Activated CD4-positive, alpha-beta T cell treated with anti-CD3 and anti-CD28 coated beads for 48 hours (primary cell): ENCODE data around the gene DCST1.
"Not testable (repeated sequence)": the region's sequence is repeated elsewhere in the genome, so short reads cannot be mapped to it uniquely, and the experiment has no call there.

Experiments
- DNase-seq: peaks from one replicate; pipeline ENCODE4 v3.0.0-alpha.2; 2020

DCST1 gene, protein sequence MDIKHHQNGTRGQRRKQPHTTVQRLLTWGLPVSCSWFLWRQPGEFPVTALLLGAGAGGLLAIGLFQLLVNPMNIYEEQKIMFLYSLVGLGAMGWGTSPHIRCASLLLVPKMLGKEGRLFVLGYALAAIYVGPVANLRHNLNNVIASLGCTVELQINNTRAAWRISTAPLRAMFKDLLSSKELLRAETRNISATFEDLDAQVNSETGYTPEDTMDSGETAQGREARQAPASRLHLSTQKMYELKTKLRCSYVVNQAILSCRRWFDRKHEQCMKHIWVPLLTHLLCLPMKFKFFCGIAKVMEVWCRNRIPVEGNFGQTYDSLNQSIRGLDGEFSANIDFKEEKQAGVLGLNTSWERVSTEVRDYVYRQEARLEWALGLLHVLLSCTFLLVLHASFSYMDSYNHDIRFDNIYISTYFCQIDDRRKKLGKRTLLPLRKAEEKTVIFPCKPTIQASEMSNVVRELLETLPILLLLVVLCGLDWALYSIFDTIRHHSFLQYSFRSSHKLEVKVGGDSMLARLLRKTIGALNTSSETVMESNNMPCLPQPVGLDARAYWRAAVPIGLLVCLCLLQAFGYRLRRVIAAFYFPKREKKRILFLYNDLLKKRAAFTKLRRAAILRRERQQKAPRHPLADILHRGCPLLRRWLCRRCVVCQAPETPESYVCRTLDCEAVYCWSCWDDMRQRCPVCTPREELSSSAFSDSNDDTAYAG

GRCh38 chr1:155033524-155033923 is at the start of gene DCST1, which contains the start of gene DCST2:
DCST1 (plus strand) TSS chr1:155033824; CDS start chr1:155034037, 213 bp downstream.
DCST2 (minus strand) TSS chr1:155033781; CDS start chr1:155033701, 80 bp downstream.
- DNase-seq = no peak

DNA sequence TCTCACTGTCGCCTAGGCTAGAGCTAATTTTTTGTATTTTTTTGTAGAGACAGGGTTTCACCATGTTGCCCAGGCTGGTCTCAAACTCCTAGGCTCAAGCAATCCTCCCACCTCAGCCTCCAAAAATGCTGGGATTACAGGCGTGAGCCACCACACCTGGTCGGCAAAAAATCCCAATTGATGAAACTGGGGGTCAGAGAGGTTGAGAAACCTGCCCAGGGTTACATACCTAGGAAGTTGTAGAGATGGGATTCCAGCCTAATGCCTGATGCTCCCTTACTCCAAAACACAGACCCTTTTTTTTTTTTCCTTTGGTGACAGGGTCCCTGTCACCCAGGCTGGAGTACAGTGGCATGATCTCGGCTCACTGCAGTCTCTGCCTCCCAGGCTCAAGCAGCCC is 46.9 kb upstream of the DCST1 start:
- not testable (repeated sequence) for DNase-seq

GRCh38 chr1:154987326-154987725 is 46.3 kb upstream of the DCST1 start:
- DNase-seq = no peak

DNA sequence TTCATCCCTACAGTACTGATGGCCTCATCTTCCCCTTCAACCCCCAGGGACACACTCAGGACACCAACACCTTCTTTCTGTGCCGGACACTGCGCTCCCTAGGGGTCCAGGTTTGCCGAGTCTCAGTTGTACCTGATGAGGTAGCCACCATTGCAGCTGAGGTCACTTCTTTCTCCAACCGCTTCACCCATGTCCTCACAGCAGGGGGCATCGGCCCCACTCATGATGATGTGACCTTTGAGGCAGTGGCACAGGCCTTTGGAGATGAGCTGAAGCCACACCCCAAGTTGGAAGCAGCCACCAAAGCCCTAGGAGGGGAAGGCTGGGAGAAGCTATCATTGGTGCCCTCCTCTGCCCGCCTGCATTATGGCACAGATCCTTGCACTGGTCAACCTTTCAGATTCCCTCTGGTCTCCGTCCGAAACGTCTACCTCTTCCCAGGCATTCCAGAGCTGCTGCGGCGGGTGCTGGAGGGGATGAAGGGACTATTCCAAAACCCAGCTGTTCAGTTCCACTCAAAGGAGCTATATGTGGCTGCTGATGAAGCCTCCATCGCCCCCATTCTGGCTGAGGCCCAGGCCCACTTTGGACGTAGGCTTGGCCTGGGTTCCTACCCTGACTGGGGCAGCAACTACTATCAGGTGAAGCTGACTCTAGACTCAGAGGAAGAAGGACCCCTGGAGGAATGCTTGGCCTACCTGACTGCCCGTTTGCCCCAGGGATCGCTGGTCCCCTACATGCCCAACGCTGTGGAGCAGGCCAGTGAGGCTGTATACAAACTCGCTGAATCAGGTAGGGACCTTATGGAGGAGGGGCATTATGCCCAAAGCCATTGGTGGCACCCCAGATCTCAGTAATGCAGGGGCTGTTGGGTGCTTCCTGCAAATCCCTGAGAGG is 45.3 kb upstream of the DCST1 start:
- DNase-seq = no peak

DNA sequence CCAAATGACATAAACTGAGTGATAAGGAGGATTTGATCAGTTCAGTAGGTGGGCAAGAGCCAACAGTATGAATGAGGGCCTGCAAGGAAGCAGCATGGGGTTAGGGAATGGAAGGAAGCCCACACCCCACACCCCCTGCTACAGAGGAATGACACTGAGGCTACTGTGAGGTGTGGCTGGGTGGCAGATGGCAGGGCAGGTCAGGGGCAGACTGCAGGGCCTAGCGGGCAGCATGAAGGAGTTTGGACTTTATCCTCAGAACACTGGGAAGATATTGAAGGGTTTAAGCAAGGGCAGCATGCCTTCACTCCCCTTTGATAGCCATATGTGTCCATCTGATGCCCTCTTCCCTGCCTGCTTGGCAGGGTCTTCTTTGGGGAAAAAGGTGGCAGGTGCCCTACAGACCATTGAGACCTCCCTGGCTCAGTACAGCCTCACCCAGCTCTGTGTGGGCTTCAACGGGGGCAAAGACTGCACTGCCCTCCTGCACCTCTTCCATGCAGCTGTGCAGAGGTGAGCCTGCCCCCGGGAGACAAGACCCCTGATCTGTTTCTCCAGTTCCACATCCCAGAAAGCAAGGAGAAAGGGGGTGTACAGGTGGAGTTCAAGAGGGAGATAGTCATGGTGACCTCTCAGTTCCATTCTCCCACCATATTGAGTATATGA is 44.3 kb upstream of the DCST1 start:
- DNase-seq = no peak

GRCh38 chr1:154990276-154990675 is 43.3 kb upstream of the DCST1 start:
- DNase-seq = no peak

GRCh38 chr1:154992721-154993571 is 40.7 kb upstream of the DCST1 start:
- no peak for DNase-seq

DNA sequence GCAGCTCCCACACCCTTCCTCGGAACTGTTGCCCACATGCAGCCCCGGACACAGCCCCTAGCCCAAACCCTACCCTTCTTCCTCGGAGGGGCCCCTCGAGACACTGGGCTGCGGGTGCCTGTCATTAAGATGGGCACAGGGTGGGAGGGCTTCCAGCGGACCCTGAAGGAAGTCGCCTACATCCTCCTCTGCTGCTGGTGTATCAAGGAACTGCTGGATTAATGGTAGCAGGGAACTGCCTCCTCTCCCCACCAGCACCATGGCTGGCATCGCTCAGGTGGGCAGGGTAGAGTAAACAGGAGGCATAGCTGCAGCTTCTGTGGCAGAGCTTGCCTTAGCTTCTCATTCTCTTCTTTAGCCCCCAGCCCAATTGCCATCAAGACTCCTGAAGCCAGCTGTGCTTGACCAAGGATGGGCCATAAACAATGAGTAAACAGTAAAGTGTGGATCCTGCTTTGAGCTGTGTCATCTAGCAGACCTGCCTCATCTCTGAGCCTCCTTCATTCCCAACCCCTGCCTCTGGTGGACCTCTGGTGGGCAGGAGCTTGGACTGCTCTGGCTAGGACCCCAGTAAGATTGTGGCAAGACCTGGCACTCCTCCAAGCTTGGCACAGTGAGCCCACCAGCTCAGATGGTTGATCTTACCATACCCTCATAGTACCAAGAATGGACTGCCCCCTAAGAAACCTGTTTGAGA is 39.9 kb upstream of the DCST1 start, which contains the start of gene LENEP:
Gene LENEP (plus strand): TSS at position 15 of the 697 bp plus-strand sequence. CDS start 22 bp downstream, at position 37.
- no peak for DNase-seq

DNA sequence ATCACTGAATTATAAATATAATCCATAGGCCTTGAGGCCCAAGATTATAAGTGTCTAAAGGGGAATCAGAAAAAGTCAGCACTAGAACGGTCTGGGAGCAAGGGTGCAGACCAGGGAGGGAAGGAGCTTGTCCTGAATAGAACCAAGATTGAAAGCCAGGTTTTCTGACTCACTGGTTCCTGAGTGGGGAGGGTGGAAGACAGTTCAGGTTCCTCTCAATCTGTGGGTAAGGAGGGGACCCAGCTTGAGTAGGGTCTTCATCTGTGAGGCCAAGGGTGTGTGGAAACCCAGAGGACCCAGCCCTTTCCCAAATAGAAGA is 39.4 kb upstream of the DCST1 start:
- no peak for DNase-seq

GRCh38 chr1:154994591-154994990 is 39.0 kb upstream of the DCST1 start:
- DNase-seq = no peak

DNA sequence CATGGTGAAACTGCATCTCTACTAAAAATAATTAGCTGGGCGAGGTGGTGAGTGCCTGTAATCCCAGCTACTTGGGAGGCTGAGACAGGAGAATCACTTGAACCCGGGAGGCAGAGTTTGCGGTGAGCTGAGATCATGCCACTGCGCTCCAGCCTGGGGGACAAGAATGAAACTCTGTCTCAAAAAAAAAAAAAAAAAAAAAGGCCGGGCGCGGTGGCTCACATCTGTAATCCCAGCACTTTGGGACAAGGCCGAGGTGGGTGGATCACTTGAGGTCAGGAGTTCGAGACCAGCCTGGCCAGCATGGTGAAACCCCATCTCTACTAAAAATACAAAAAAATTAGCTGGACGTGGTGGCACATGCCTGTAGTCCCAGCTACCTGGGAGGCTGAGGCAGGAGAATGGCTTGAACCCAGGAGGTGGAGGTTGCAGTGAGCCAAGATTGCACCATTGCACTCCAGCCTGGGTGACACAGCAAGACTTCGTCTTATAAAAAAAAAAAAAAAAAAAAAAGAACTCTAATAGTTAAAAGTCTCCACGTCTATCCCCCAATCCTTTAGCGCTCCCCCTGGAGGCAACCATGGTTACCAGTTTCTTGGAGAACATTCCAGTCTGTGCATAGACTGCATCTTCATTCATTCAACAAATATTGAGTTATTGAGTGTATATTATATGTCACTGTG is 38.2 kb upstream of the DCST1 start:
- not testable (repeated sequence) for DNase-seq

- no peak for DNase-seq
Measured at GRCh38 chr1:154996966-154997701, 36.5 kb upstream of the DCST1 start.

DNA sequence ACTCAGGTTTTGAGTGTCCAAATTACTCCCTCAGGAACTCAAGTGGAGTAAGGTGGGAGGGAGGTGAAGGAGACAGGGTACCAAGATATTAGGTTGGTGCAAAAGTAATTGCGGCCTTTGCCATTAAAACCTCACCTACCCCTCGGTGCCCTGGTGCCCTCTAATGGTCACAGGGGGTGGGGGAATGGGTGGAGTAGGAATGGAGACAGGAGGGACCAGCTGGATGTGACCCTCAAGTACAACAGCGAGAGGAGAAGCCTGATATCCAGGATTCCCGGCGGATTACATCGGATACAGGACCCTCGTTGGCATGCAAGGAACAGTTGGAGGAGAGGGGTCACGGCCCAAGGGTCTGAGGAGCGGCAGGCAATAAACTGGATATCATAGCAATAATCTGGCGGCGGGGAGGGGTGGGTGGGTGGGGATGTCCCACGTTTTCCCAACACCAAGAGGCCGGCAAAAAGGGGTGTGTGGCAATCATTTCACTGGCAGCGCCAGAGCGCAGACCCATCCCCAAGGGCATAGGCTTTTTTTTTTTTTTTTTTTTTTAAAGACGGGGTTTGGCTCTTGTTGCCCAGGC is 35.3 kb upstream of the DCST1 start:
- no peak for DNase-seq

DNA sequence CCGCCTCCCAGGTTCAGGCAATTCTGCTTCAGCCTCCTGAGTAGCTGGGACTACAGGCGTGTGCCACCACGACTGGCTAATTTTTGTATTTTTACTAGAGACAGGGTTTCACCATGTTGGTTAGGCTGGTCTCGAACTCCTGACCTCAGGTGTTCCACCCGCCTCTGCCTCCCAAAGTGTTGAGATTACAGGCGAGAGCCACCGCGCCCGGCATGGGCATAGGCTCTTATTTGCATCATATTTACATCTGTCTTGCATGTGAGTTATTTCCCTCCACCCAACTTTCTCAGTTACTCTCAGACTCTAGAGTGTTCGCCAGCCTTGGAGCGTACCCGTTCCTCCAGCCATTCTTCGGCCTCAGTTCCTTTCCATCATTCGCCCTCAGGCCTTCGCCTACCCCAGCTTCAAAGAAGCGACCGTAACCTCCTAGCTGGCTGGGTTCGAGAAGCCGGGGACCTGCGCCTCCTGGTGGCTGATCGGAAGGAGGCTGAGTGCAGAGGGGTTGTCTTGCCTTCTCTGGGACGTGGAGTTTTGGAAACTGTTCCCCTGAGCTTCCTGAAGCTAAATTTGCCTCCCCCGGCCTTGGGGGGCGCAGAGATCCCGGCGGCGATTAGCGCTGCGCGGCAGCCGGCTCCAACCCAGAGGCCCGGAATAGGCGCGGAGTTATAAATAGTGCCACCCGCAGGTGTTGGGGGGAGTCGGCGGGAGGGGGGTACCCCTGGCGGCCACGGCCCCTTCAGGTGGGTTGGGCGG is 34.6 kb upstream of the DCST1 start:
- DNase-seq = peak; percentile 89

GRCh38 chr1:154999571-155000410 is 33.8 kb upstream of the DCST1 start:
- DNase-seq = peak; percentile 80

DNA sequence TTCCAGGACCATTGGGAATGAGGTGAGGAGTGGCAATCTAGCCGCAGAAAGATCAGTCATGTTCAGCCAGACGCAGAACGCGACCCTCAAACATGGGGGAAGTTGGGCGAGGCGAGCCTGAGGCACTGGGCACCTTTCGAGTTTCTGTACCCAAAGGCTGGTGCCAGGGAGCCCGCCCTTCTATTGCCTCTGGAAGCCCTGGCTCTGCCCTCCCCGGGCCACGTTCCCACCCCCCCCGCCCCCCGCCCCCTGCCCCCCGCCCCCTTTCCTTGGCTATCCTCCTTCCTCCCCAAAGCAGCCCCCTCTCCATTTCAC is 33.3 kb upstream of the DCST1 start:
- peak; percentile 62 for DNase-seq

DNA sequence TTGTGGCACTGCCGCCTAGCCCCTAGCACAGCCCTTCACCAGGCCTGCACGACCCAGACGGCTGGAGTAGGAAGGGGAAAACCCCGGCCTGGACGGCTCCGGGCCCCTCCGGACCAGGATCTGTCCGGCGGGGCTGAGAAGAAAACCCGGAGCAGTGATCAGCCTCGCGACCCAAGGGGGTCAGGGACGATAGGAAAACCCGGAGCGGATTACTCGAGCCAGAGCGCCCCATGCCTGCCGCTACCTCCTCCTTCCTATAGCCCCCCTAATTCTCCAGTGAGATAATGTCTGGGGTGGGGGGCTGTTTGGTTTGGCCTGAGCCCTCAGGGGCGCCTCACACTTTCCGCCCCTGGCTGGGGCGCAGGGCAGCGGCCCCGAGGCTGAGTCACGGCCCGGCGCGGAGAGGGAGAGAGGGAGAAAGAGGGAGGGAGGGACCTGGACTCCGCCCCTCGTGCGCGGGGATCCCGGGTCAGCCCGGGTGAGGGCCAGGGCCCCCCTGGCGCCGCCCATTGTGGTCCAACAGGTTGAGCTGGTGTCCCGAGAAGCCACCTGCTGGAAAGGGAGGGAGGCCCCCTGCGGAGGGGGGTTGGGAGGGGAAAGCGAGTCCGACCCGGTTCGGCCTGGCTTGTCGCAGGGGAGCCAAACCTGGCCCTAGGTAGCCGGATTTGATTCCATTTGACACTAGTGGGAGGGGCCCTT is 32.7 kb upstream of the DCST1 start:
- DNase-seq = peak; percentile 93
